HG03521 (cell line): ENCODE data around the gene MR1.
A peak's percentile ranks its signal among the peaks of the same experiment; 100 is the strongest.

Experiments used
- ATAC-seq: cut with Tn5 transposase; IDR thresholded peaks from one replicate; pipeline ENCODE4 v1.9.1; 2021; ENCODE audit warnings: mild to moderate bottlenecking, moderate library complexity; ENCODE audit not compliant: unreplicated experiment

The MR1 gene

GRCh38 chr1:181062836-181063428 is 29.1 kb downstream of the MR1 start:
- peak; percentile 68 for ATAC-seq

- ATAC-seq, result no peak
These were observed 30.3 kb downstream of the MR1 start for GRCh38 chr1:181064011-181064623.

- ATAC-seq, result no peak
These were observed 30.9 kb downstream of the MR1 start for GRCh38 chr1:181064702-181065101.

- no peak for ATAC-seq
These were observed 39.9 kb downstream of the MR1 start for GRCh38 chr1:181073638-181074037.

- no peak for ATAC-seq
These were observed 42.1 kb downstream of the MR1 start for GRCh38 chr1:181075766-181076350.

- no peak for ATAC-seq
These were observed 43.1 kb downstream of the MR1 start for GRCh38 chr1:181076852-181077251.

- no peak for ATAC-seq
These were observed 43.9 kb downstream of the MR1 start for GRCh38 chr1:181077576-181078242.

- ATAC-seq, result no peak
These were observed 45.6 kb downstream of the MR1 start for GRCh38 chr1:181079382-181079781.

GRCh38 chr1:181079920-181080319 is 46.1 kb downstream of the MR1 start:
- ATAC-seq, result no peak

GRCh38 chr1:181080556-181080955 is 46.8 kb downstream of the MR1 start:
- no peak for ATAC-seq

- no peak for ATAC-seq
These were observed 47.6 kb downstream of the MR1 start for GRCh38 chr1:181081395-181081794.

GRCh38 chr1:181083842-181084605 is 50.2 kb downstream of the MR1 start:
- no peak for ATAC-seq

GRCh38 chr1:181084606-181084969 is 50.8 kb downstream of the MR1 start:
- no peak for ATAC-seq

GRCh38 chr1:181086091-181086490 is 52.3 kb downstream of the MR1 start:
- ATAC-seq, result no peak

- no peak for ATAC-seq
These were observed 53.1 kb downstream of the MR1 start for GRCh38 chr1:181086926-181087325.

- no peak for ATAC-seq
These were observed 53.7 kb downstream of the MR1 start for GRCh38 chr1:181087400-181087901.

GRCh38 chr1:181088079-181089016 is 54.6 kb downstream of the MR1 start, which contains the start of gene IER5:
IER5 (plus strand) TSS chr1:181088700; CDS start chr1:181088903, 203 bp downstream.
- ATAC-seq, result peak; percentile 68

GRCh38 chr1:181089017-181089675 is 55.4 kb downstream of the MR1 start:
- ATAC-seq, result peak; percentile 12
